Measurements from ENCODE around the gene FAM184A. TPM values are rescaled to one million over a fixed set of nuclear protein-coding genes. Genes with fewer than 3 reads are reported as not detected.
A peak's percentile ranks its signal among the peaks of the same experiment; 100 is the strongest.
"Not testable (repeated sequence)": the region's sequence is repeated elsewhere in the genome, so short reads cannot be mapped to it uniquely, and the experiment has no call there.

Gene FAM184A, protein sequence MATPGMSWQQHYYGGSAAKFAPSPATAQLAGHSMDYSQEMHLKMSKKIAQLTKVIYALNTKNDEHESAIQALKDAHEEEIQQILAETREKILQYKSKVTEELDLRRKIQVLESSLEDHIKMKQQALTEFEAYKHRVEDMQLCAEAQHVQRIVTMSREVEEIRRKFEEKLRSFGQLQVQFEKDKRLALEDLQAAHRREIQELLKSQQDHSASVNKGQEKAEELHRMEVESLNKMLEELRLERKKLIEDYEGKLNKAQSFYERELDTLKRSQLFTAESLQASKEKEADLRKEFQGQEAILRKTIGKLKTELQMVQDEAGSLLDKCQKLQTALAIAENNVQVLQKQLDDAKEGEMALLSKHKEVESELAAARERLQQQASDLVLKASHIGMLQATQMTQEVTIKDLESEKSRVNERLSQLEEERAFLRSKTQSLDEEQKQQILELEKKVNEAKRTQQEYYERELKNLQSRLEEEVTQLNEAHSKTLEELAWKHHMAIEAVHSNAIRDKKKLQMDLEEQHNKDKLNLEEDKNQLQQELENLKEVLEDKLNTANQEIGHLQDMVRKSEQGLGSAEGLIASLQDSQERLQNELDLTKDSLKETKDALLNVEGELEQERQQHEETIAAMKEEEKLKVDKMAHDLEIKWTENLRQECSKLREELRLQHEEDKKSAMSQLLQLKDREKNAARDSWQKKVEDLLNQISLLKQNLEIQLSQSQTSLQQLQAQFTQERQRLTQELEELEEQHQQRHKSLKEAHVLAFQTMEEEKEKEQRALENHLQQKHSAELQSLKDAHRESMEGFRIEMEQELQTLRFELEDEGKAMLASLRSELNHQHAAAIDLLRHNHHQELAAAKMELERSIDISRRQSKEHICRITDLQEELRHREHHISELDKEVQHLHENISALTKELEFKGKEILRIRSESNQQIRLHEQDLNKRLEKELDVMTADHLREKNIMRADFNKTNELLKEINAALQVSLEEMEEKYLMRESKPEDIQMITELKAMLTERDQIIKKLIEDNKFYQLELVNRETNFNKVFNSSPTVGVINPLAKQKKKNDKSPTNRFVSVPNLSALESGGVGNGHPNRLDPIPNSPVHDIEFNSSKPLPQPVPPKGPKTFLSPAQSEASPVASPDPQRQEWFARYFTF
- 7.8 TPM for total RNA-seq

DNA sequence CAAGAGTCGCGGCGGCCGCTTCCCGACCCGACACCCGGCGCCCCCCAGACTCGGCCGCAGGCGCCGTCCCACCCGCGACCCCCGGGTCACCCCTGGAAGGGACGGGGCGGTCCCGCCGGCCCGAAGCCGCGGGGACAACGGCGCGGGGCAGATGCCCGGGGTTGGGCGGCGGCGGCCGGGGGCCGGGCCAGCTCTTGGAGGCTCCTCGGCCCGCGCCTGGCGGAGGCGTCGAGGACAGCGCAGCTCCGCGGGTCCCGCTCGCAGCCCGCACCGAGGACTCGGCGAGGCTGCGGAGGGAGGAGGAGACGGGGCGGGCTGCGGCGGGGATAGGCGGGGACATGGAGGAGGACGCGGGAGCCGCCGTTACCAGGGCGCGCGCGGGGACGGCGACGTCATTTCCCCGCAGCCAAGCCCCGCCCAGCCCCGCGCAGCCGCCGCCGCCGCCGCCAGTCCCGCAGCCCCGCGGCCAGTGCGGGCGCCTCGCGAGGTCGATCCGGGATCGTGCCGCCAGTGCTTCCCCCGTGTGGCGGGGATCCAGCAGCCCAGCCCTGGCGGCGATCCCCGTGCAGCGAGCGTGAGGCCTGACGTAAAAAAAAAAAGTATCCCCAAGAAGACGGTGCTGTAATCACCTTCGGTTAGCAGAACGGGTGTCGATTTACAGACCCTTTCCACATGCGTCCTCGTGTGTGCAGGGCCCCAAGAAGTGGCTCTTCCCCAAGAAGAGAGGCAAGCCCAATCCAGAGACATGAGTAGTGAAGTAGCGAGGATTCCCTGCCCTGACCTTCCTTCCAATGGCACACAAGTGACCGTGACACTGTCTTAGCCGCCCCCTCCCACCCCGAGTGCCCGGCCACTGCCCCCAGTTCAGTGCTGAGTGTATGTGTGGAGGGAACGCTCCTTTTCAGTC lies at the start of gene FAM184A:
Gene FAM184A (minus strand): TSS at position 289 of the 907 bp plus-strand sequence. CDS start 365 bp downstream, outside the sequence.
- peak; percentile 75 for ATAC-seq
- intact Hi-C loops (cut with DNase I): no loop called here
- peak; percentile 80 for DNase-seq (ENCODE audit: low spot score)

DNA sequence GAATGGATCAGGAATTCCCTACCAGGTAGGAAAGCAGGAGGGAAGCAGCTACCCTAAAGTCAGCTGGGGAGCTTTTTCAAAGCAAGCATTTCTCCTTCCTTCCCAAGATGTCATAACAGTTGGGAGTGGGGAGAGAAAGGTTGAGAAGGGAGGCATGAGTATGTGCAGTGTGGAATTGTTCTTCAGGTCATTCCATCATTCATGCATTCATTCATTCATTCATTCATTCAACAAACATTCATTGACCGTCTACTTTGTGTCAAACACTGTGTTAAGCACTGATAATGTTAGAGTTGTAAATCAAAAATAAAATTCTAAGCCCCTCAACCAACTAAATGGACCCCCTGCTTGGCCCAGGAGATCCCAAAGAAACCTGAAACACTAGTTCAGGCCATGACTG lies 49.2 kb upstream of the FAM184A start:
- no peak for ATAC-seq
- intact Hi-C loops (cut with DNase I): no loop called here

DNA sequence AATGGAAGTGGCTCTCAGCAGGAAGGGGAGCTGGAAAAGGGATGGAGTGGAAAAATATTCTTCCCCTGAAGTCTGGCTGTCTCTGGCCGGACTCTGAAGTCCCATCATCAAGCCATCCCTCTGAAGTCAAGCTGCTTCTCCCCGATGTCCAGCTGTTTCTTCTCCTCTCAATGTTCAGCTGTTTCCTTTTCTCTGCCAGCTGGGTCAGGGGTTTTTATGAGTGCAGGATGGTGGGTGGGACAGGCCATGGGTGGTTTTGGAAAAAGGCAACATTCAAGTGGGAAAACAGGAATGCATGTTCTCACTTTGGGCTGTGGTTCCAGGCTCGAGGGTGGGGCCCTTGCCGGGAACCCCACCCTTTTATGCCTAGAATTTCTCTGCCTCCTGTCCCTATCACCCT lies 48.4 kb upstream of the FAM184A start:
- ATAC-seq (no peak), DNase-seq (ENCODE audit: low spot score) (no peak)
- intact Hi-C loops (cut with DNase I): no loop called here

More for the DNA sequence above, 49.2 kb upstream of the FAM184A start:
- no peak for DNase-seq (ENCODE audit: low spot score)

DNA sequence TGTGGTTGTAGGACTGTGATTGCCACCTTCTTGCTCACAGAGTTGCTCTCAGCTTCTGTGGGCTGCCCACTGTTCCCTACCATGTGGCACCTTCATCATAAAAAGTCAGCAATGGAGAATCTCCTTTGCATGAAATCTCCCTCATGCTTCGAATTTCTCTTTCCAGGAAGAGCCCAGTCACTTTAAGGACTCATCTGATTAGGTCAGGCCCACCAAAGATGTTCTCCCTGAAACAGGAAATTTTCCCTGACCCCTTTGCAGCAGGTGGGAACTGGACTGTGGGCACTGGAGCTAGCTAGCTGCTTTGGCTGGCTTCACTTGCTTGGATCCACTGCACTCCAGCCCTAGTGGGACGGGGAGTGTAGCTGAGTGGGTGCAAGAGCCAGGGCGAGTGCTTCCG lies 47.7 kb upstream of the FAM184A start:
- intact Hi-C loops (cut with DNase I): no loop called here
- no peak for DNase-seq (ENCODE audit: low spot score)

DNA sequence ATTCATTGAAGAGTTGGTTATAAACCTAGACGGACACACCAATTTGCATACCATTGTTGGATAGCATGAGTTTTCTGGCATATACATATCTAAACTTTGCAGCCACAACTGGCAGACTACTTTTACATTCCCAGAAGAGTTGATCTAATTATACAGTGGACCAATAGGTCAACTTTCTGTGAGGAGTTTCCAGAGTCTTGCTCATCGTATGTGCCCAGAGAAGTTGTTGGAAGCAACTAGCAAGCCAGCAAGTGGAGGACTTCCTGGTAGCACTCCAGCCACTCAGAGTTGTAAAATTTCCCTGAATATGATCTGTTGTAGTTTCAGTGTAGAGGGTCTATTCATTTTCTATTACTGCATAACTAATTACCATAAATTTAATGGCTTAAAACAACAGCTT lies 47.1 kb upstream of the FAM184A start:
- DNase-seq (ENCODE audit: low spot score) (no peak), ATAC-seq (no peak)
- intact Hi-C loops (cut with DNase I): no loop called here

More for the DNA sequence above, 47.7 kb upstream of the FAM184A start:
- ATAC-seq: no peak

- no peak for ATAC-seq
- no peak for DNase-seq (ENCODE audit: low spot score)
- intact Hi-C loops (cut with DNase I): no loop called here
These were observed 45.8 kb upstream of the FAM184A start for GRCh38 chr6:119124079-119124824.

DNA sequence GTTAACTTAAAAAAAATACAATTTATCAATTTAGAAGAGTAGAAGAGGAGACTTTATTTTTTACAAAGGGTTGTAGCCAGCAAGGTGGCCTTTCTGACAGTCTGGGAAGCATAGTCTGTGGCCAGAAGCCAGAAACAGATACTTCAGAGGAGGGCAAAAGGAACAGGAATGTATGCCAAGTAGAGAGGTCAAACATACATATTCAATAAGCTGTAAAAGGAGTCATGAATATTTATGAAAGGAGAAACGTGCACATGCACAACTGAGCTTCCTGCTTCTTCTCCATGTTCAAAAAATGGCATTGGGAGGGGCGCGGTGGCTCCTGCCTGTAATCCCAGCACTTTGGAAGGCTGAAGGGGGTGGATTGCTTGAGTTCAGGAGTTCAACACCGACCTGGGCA lies 43.9 kb upstream of the FAM184A start:
- DNase-seq (ENCODE audit: low spot score): no peak
- ATAC-seq: no peak
- intact Hi-C loops (cut with DNase I): no loop called here

- intact Hi-C loops (cut with DNase I): no loop called here
- DNase-seq (ENCODE audit: low spot score): no peak
- no peak for ATAC-seq
These were observed 42.9 kb upstream of the FAM184A start for GRCh38 chr6:119121367-119121766.

DNA sequence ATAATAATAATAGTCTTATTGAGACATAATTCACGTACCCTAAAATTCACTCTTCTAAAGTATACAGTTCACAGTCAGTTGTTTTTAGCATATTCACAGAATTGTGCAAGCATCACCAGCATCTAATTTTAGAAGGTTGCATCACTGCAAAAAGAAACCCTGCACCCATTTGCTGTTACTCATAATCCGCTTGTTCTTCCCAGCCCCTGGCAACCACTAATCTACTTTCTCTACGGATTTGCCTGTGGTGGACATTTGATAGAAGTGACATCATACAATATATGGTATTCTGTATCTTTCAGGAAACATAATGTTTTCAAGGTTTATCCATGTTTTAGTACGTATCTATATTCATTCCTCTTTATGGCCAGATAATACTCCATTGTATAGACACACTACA lies 41.5 kb upstream of the FAM184A start:
- DNase-seq (ENCODE audit: low spot score): no peak
- intact Hi-C loops (cut with DNase I): no loop called here
- ATAC-seq: peak; percentile 58

DNA sequence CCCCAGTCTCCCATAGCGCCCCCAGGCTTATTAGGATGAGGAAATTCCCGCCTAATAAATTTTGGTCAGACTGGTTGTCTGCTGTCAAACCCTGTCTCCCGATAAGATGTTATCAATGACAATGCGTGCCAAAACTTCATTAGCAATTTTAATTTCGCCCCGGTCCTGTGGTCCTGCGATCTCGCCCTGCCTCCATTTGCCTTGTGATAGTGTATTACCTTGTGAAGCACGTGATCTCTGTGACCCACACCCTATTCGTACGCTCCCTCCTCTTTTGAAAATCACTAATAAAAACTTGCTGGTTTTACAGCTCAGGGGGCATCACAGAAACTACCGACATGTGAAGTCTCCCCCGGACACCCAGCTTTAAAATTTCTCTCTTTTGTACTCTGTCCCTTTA lies 40.6 kb upstream of the FAM184A start:
- intact Hi-C loops (cut with DNase I); DNase-seq (ENCODE audit: low spot score); ATAC-seq: not testable (repeated sequence)

DNA sequence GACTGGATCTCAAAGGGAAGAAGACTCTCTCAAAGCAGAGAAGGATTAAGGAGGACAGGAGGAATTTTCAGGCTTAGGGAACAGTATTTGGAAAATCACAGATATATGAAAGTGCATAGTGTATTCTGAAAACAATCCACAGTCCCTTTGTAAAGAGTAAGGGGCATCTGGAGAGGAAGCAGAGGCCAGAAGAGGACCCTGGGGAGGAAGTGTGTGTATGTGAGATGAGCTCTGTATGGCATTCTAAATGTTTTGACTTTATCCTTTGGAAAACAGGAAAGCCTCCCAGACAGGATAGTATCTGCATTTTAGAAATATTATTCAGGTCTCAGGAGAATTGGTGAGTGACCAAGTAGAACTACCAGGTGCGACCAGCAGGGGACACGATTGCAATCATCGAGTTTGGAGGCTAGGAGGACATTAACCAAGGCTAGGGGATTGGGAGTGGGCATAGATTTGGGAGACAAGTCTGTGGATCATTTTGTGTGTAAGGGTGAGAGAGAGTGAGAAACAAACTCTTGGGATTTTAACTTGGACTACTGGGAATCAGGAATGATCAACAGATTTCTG lies 38.3 kb upstream of the FAM184A start:
- DNase-seq (ENCODE audit: low spot score): no peak
- ATAC-seq: no peak
- intact Hi-C loops (cut with DNase I): no loop called here

DNA sequence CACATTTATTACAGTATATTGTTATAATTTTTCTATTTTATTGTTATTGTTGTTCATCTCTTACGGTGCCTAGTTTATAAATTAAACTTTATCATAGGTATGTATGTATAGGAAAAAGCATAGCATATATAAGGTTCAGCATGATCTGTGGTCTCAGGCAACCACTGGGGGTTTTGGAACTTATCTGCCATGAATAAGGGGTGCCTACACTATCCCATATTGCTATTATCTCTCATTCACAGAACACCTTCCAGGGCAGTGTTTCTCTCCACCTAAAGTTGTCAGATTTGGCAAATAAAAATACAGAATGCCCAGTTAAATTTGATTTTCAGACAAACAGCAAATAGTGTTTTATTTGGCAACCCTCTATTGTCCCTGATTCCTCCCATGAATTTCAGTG lies 35.5 kb upstream of the FAM184A start:
- no peak for DNase-seq (ENCODE audit: low spot score)
- no peak for ATAC-seq
- intact Hi-C loops (cut with DNase I): loop anchor here (5.0 kb wide), 1 partner anchor 147 kb away; no protein-coding TSS in a partner anchor

- intact Hi-C loops (cut with DNase I): loop anchor here (5.0 kb wide), 1 partner anchor 146 kb away; no protein-coding TSS in a partner anchor
- DNase-seq (ENCODE audit: low spot score) (no peak), ATAC-seq (no peak)
These were observed 34.5 kb upstream of the FAM184A start for GRCh38 chr6:119112812-119113530.

DNA sequence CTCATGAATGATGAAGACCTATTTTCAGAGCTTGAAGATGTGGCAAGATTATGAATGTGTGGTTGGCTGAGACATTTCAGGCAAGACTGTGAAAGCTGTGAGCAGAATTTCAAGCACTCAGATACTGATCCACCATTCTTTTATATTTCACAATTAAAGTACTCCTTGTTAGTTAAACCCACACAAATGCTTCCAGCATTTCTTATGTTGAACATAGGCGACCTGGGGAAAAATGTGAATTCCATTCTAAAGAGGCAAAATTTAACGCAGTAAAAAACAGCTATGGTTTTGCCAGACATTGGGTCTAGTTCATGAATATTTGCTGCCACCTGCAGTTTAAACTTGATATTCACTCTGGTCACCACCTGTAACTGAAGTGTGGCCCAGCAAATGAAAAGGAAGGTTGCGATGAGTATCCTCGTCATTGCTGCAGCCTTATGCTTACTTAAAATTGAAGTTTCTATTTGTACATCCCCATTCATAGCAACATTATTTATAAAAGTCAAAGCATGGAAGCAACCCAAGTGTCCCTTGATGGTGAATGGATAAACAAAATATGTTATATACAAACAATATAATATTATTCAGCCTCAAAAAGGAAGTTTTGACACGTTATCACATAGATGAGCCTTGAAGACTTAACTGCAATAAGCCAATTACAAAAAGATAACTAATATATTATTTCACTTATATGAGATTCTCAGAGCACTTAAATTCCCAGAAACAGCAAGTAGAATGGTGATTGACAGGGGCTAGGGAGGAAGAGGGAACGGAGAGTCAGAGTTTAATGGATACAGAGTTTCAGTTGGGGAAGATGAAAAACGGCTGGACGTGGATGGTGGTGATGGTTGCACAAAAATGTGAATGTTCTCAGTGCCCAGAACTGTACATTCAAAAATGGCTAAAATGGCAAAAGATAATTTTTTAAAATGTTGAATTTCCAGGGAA lies 32.4 kb upstream of the FAM184A start:
- ATAC-seq (peak; percentile 92), DNase-seq (ENCODE audit: low spot score) (no peak)
- intact Hi-C loops (cut with DNase I): loop anchor here (5.0 kb wide), 1 partner anchor 144 kb away; no protein-coding TSS in a partner anchor

GRCh38 chr6:119109654-119110325 lies 31.3 kb upstream of the FAM184A start:
- no peak for ATAC-seq
- intact Hi-C loops (cut with DNase I): loop anchor here (5.0 kb wide), 2 partner anchors 142 to 1517 kb away; no protein-coding TSS in a partner anchor
- no peak for DNase-seq (ENCODE audit: low spot score)
